HepG2 (cell line): ENCODE results near the gene PTGIS. TPM values are rescaled to one million over a fixed set of nuclear protein-coding genes. Genes with fewer than 3 reads are reported as not detected.

ENCODE experiments used
- CHD2 ChIP-seq: IDR thresholded peaks from 2 replicates; pipeline ENCODE4 v1.6.1; 2011; ENCODE audit warnings: low read depth, low read length, improper control_type of control experiment
- GRHL1 ChIP-seq: sonication (generic); formaldehyde crosslinking; conservative IDR thresholded peaks from 2 replicates; pipeline ENCODE4 v1.8.0; 2022; ENCODE audit warnings: missing genetic modification reagents
- KDM1A ChIP-seq: IDR thresholded peaks from 2 replicates; pipeline ENCODE4 v1.6.1; 2016; ENCODE audit warnings: missing compliant biosample characterization
- KDM3A ChIP-seq: IDR thresholded peaks from 2 replicates; pipeline ENCODE4 v1.6.1; 2018; ENCODE audit warnings: low read depth, missing compliant biosample characterization
- KDM5A ChIP-seq: fragments of 200-600 bp; sonication (generic); IDR thresholded peaks from 2 replicates; pipeline ENCODE4 v1.7.0; 2018; ENCODE audit warnings: antibody characterized with exemption, mild to moderate bottlenecking, low read length, borderline replicate concordance
- KLF9 ChIP-seq: IDR thresholded peaks from 2 replicates; pipeline ENCODE4 v1.6.1; 2016; ENCODE audit warnings: low read depth
- REXO4 ChIP-seq: sonication (generic); formaldehyde crosslinking; IDR thresholded peaks from 2 replicates; pipeline ENCODE4 v1.8.0; 2022; ENCODE audit warnings: missing genetic modification reagents, mild to moderate bottlenecking, borderline replicate concordance
- STAG1 ChIP-seq: sonication (generic); formaldehyde crosslinking; IDR thresholded peaks from 2 replicates; pipeline ENCODE4 v1.4.0; 2020; ENCODE audit warnings: missing genetic modification reagents
- TARDBP ChIP-seq: sonication (generic); formaldehyde crosslinking; IDR thresholded peaks from 2 replicates; pipeline ENCODE4 v1.8.0; 2022; ENCODE audit warnings: mild to moderate bottlenecking, missing genetic modification reagents
- ZFP36L1 ChIP-seq: sonication (generic); formaldehyde crosslinking; IDR thresholded peaks from 2 replicates; pipeline ENCODE4 v1.8.0; 2022; ENCODE audit warnings: mild to moderate bottlenecking, missing genetic modification reagents, moderate library complexity
- ZNF10 ChIP-seq: sonication (generic); formaldehyde crosslinking; IDR thresholded peaks from 2 replicates; pipeline ENCODE4 v1.4.0; 2020; ENCODE audit warnings: mild to moderate bottlenecking, low read depth, missing genetic modification reagents, borderline replicate concordance
- ZNF142 ChIP-seq: sonication (generic); formaldehyde crosslinking; IDR thresholded peaks from 2 replicates; pipeline ENCODE4 v1.4.0; 2020; ENCODE audit warnings: missing genetic modification reagents
- ZNF383 ChIP-seq: sonication (generic); formaldehyde crosslinking; IDR thresholded peaks from 2 replicates; pipeline ENCODE4 v1.4.0; 2020; ENCODE audit warnings: missing genetic modification reagents, mild to moderate bottlenecking, borderline replicate concordance
- ZNF414 ChIP-seq: sonication (generic); formaldehyde crosslinking; IDR thresholded peaks from 2 replicates; pipeline ENCODE4 v1.5.0; 2020; ENCODE audit warnings: missing genetic modification reagents
- ZNF496 ChIP-seq: sonication (generic); formaldehyde crosslinking; IDR thresholded peaks from 2 replicates; pipeline ENCODE4 v1.8.1; 2023; ENCODE audit warnings: mild to moderate bottlenecking, moderate library complexity, missing genetic modification reagents; ENCODE audit not compliant: insufficient replicate concordance
- ZNF607 ChIP-seq: sonication (generic); formaldehyde crosslinking; IDR thresholded peaks from 2 replicates; pipeline ENCODE4 v1.5.1; 2020; ENCODE audit warnings: missing genetic modification reagents, mild to moderate bottlenecking, borderline replicate concordance
- ZNF746 ChIP-seq: sonication (generic); formaldehyde crosslinking; IDR thresholded peaks from 2 replicates; pipeline ENCODE4 v1.8.0; 2022; ENCODE audit warnings: mild to moderate bottlenecking, missing genetic modification reagents
- ZNF850 ChIP-seq: sonication (generic); formaldehyde crosslinking; conservative IDR thresholded peaks from 2 replicates; pipeline ENCODE4 v1.9.0; 2021; ENCODE audit warnings: mild to moderate bottlenecking, missing genetic modification reagents
- polyA plus RNA-seq, 8 experiments: library from polyadenylated mRNA; depleted of rRNA in 3 of 8; stranded (reverse) in 7 of 8; unstranded in 1 of 8; fragments of >200 nt; fragmentation: Illumina TruSeq in 4 of 8; extraction: Trizol in 4 of 8; gene quantifications; 2 replicates each; pipeline versions ENCODE4 v1.2.1 to v1.2.3, GENCODE V29; 2011 to 2016; ENCODE audit warnings: low read depth in 4 of 8, missing spikeins in 1 of 8, mixed read lengths in 1 of 8; ENCODE audit not compliant: insufficient read depth in 1 of 8
- total RNA-seq, 5 experiments: library from RNA; depleted of rRNA; stranded (reverse); fragments of >200 nt; fragmentation: Illumina TruSeq; extraction: Trizol; gene quantifications; 2 replicates each; pipeline ENCODE4 v1.2.3, GENCODE V29; 2016; ENCODE audit warnings: low read depth in 1 of 5

The PTGIS gene
- total and polyA plus RNA-seq, 2 of the 13 experiments (the other 11 are each of a cell fraction or from before 2014, with no cell fraction given), result not detected

- peak; percentile 70; the same call in 1 of the 2 replicates for TF ChIP-seq ZNF142 (CRISPR knock-in tag)
- TF ChIP-seq ZNF414, result peak; percentile 64
- TF ChIP-seq ZNF607, result peak; percentile 38; the same call in 1 of the 2 replicates
- no peak for TF ChIP-seq KDM1A (CRISPR knock-in tag)
- TF ChIP-seq KDM5A, result no peak
- no peak for TF ChIP-seq REXO4 (CRISPR knock-in tag)
- no peak for TF ChIP-seq STAG1 (CRISPR knock-in tag)
- TF ChIP-seq CHD2, result no peak
- peak; percentile 85 for TF ChIP-seq KLF9 (CRISPR knock-in tag)
- no peak for TF ChIP-seq ZNF746 (CRISPR knock-in tag)
- no peak for TF ChIP-seq ZNF383
- no peak for TF ChIP-seq GRHL1 (CRISPR knock-in tag)
- no peak for TF ChIP-seq ZNF850 (CRISPR knock-in tag)
- peak; percentile 77 for TF ChIP-seq KDM3A
- TF ChIP-seq ZFP36L1 (CRISPR knock-in tag), result no peak
- no peak for TF ChIP-seq ZNF496 (CRISPR knock-in tag)
- TF ChIP-seq ZNF10 (CRISPR knock-in tag), result no peak
- peak; percentile 48; the same call in 1 of the 2 replicates for TF ChIP-seq TARDBP (CRISPR knock-in tag)
Measured at GRCh38 chr20:49482621-49483017, 85.3 kb downstream of the PTGIS start, which contains the start of gene KCNB1 (continued).
